GM21723 (cell line): ENCODE results near the gene BORCS8.
"Not testable (repeated sequence)": the region's sequence is repeated elsewhere in the genome, so short reads cannot be mapped to it uniquely, and the experiment has no call there.

ENCODE experiments used
- ATAC-seq: cut with Tn5 transposase; IDR thresholded peaks from one replicate; pipeline ENCODE4 v1.9.1; 2021; ENCODE audit warnings: mild to moderate bottlenecking, moderate library complexity; ENCODE audit not compliant: unreplicated experiment

BORCS8 gene

GRCh38 chr19:19181488-19181998 is 10.4 kb downstream of the BORCS8 start:
- no peak for ATAC-seq

DNA sequence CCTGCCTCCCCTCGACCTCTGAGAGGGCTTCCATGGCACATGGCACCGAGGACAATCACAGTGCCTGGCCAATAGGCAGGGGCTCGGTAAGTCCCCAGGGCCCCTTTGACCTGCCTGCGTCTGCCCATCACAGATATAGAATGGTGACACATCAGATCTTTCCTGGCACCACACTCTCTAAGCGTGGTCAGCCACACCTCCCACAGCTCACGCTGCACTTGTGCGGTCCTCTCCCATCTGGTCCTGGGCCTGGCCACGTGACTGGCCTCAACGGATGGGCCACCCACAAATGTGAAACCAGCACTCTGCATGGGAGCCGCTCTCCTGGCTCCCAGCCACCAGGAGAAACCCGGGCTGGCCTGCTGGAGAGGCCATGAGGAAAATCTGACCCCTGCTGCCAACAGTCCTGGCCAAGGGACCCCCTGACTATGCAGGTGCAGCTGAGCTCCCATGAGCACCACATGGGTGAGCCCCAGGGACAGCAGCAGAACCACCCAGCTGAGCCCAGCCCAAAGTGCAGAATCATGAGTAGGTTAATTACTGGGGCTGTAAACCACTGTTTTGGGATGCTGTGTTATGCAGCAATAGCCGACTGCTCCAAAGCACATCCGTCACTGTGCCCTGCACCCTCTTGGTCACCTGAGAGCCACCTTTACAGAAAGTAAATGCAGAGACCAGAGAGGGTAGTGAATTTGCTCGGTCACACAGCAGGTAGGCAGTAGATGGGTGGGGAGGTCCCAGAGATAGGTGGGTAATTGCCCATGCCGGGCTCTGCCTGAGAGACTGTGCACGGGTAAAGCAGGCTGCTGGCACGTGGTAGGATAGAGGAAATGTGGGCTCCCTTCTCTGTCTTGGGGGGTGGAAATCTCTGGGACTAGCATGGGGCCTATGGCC is 12.2 kb downstream of the BORCS8 start:
- ATAC-seq: no peak

DNA sequence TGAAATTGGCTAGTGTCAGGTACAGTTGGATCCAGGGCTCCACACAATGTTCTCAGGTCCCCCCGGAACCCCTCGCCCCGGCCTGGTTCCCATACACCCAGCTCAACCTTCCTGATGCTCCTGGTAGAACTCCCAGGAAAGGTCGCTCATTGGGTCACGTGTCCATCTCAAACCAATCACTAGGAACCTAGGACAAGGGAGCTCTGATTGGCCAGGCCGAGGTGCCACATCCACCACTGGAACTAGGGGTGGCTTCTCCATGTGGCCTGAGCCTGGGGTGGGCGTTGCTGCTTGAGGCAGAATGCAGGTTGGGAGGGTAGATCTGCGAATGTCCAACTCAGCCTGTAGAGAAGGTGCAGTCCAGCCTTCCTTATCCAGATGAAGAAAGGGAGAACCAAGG is 15.0 kb downstream of the BORCS8 start:
- ATAC-seq: no peak

- not testable (repeated sequence) for ATAC-seq
These were observed 18.7 kb downstream of the BORCS8 start for GRCh38 chr19:19173243-19173642.

- ATAC-seq: no peak
These were observed 20.0 kb downstream of the BORCS8 start for GRCh38 chr19:19171821-19172532.

- ATAC-seq: no peak
These were observed 20.9 kb downstream of the BORCS8 start for GRCh38 chr19:19170873-19171672.

GRCh38 chr19:19170053-19170872 is 21.7 kb downstream of the BORCS8 start, which contains the start of gene MEF2B:
Gene MEF2B, minus strand, starts transcription at chr19:19170263. Its CDS starts 19,528 bp downstream, at chr19:19150735.
- peak; percentile 85 for ATAC-seq

GRCh38 chr19:19169236-19170052 is 22.5 kb downstream of the BORCS8 start:
- no peak for ATAC-seq

DNA sequence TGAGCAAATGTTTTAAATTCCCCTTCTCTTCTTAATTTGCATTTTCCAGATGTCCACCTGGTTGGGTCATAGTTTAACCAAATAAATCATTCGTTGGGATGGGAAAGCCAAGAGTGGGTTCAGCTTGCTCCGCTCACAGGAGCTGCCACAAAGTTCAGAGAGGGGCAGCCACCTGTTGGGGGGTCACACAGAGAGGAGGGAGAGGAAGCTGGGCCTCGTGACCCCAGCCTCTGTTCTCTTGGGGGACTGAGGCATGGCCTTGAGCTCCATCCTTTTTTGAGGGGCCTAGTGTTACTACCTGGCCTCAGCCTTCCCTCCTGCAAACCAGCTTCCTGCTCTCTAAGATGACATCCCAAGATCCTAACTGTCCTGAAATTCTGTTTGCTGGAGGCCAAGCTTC is 24.3 kb downstream of the BORCS8 start:
- no peak for ATAC-seq

- no peak for ATAC-seq
These were observed 26.6 kb downstream of the BORCS8 start for GRCh38 chr19:19165396-19165795.

- ATAC-seq: no peak
These were observed 29.5 kb downstream of the BORCS8 start for GRCh38 chr19:19162495-19162894.

GRCh38 chr19:19160461-19161035 is 31.4 kb downstream of the BORCS8 start:
- ATAC-seq: peak; percentile 36

DNA sequence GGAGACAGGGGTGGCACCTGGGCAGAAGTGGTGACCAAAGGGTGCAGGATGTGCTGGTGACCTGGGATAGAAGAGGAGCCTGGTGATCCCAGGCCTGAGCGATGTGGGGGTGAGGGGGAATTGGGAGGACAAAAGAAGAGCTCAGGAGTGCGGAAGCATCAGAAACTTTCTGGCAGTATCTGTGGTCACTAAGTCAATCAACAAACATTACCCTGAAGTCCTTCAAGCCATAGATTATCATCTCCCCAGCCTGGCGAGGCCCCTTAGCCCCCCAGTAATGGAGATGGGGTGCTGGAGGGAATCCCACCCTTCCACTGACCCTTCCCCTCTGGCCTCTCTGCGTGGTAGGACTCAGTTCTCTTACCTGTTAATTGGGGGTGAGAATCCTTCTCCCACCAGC is 32.4 kb downstream of the BORCS8 start:
- ATAC-seq: no peak

DNA sequence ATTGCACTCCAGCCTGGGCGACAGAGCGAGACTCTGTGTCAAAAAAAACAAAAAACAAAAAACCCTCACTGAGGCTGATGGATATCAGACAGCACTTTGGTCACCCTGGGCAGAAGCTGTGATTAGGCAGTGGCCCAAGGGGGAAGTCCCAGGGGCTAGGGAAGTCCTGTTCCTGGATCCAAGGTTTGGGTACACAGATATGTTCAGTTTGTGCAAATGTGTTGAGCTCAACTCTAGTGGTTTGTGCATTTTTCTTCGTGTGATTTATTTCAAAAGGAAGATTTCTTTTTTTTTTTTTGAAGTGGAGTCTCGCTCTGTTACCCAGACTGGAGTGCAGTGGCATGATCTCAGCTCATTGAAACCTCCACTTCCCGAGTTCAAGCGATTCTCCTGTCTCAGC is 34.1 kb downstream of the BORCS8 start:
- ATAC-seq: no peak

DNA sequence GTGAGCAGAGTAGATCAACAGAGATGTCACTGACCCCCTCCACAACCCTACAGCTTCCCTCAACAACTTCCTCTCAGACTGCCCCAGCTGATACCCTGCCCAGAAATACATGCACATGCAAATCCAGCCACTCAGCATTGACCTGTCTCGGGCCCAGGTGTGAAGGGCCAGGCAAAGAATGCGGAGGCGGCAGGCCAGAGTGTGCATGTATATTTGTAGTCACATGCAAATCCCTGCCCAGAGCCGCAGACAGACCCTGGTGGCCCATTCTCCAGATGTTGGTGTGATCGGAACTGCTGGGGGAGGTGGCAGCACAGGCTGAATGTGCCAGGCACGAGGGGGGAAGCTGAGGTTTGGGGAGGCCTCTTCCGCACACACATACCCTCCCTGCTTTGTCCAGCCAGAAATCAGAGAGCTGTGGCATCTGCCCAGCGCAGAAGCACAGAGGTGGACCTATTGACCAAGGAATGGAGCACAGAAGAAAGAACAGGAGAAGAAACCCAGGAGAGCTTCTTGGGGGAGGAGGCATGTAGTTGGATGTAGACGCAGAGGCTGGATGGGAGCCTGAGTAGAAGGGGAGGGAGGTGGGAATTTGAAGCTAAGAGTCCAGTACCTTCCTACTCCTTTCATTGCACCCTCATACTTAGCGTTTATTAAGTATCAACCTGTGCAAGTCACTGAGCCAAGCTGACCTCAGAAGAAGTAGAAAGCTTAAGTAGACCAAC is 36.3 kb downstream of the BORCS8 start:
- peak; percentile 62 for ATAC-seq

DNA sequence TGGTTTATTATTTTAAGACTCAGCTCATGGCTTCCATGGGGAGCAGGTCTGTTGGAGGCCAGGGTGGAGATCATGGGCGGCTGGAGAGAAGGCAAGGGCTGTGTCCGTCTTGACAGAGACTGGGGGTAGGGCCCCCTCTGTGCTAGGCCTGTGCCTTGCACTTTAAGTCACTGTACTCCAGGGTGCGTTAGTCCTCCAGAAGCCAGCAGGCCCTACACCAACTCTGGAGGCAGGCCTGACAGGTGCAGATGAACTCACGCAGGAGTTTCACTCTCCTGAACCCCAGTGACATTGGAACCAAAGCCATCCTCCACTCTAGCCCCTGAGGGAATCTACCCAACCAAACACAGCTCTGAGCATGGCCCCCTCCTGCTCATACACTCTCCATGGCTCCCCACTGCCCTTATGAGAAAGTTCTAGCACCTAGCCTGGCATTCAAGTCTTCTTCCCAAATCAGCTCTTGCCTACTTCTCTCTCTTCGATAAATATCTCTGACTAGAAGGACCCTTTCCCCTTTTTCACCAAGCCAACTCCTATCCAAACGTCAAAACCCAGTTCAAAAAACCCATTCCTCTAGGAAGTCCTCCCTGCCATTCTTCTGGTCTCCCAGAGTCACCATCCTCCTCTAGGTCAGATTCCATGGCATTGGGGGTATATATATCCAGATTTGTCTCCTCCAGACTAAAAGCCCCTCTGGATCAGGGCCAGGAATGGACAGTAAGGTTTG is 37.0 kb downstream of the BORCS8 start:
- ATAC-seq: no peak

GRCh38 chr19:19152668-19153384 is 39.1 kb downstream of the BORCS8 start:
- ATAC-seq: no peak
